Dendritic cell treated with granulocyte-macrophage colony-stimulating factor and Interleukin-4, amounts not matched to agents 40 ng/mL and 50 ng/mL, for 4 days (primary cell): ENCODE results near the gene NCAPD3.
A peak's percentile ranks its signal among the peaks of the same experiment; 100 is the strongest.

Experiments used
- H3K27ac Mint-ChIP-seq: one replicate; pipeline ENCODE4 v1.8.0; 2022; ENCODE audit warnings: mild to moderate bottlenecking, mixed read lengths
- H3K27me3 Mint-ChIP-seq: one replicate; pipeline ENCODE4 v1.8.0; 2022; ENCODE audit warnings: mild to moderate bottlenecking, mixed read lengths
- H3K36me3 Mint-ChIP-seq: one replicate; pipeline ENCODE4 v1.8.0; 2022; ENCODE audit warnings: low read depth, mixed read lengths
- H3K4me1 Mint-ChIP-seq: one replicate; pipeline ENCODE4 v1.8.0; 2022; ENCODE audit warnings: low read depth, mixed read lengths
- H3K4me3 Mint-ChIP-seq: one replicate; pipeline ENCODE4 v1.8.0; 2022; ENCODE audit warnings: mild to moderate bottlenecking, moderate library complexity, mixed read lengths
- H3K9me3 Mint-ChIP-seq: one replicate; pipeline ENCODE4 v1.8.0; 2022; ENCODE audit warnings: mixed read lengths
- intact Hi-C: fragments of 100-400 bp; cut with micrococcal nuclease; formaldehyde crosslinking; loops from one replicate; pipeline ENCODE4 v1.15.0; 2022

NCAPD3 gene

DNA sequence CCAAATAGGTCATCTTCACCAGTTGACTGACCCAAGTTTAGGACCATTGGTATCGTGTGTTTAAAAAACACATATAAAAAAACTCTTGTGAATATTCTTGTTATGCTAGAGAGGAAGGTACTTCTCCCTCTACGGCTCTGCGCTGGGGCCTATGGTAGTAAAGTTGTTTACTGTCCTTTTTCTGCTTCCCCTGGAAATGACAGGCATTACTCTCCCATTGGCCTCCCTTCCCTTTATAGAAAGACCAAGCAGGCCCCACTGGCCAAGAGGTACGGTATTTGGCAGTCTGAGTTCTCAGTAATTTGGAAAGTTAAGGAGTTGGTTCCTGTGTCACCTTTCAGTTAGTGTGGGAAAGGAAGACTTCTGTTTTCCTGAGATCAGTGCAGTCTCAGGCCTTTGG is 22.9 kb upstream of the NCAPD3 start:
- H3K27me3 Mint-ChIP-seq = no peaks in the 10 kb centered on the region
- peaks cover 85% of the 10 kb centered on the region for H3K36me3 Mint-ChIP-seq
- H3K9me3 Mint-ChIP-seq = no peaks in the 10 kb centered on the region
- H3K27ac Mint-ChIP-seq = no peak overlapping the region
- intact Hi-C loops = no loop called here
- H3K4me3 Mint-ChIP-seq = no peak overlapping the region
- H3K4me1 Mint-ChIP-seq = no peaks in the 10 kb centered on the region

DNA sequence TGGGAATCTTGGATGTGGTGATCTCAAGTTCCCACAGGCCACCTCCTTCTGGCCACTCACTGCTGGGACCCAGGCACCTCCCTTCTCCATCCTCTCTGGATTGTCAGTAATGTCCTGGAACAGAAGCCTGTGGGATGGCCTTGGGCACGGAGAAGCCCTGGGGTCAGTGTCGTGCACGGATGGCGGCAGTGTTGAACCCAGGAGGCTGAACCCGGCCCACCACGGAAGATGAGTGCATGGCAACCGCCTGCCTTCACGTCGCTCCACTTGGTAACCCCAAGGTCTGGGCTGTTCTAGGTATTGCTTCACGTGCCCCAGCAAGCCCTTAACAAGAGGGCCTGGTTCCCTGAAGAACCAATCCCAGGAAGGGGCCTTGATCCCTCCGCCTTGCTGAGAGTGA is 22.3 kb upstream of the NCAPD3 start:
- intact Hi-C loops = no loop called here
- no peaks in the 10 kb centered on the region for H3K4me1 Mint-ChIP-seq
- no peak overlapping the region for H3K27ac Mint-ChIP-seq

DNA sequence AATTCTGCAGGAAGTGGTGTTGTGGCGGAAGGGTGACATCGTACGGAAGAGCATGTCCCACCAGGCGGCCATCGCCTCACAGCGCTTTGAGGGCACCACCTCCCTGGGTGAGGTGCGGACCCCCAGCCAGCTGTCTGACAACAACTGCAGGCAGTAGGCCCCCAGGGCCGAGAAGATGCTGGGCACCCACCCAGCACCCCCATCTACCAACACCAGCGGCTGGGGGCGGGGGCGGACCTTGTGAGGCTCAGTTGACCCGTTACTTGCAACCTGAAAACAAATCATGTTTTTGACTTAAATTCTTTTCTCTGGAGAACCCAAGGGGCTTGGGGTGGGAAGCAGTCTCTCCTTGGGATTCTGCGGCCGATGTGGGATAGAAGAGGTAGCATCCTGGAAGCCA is 21.7 kb upstream of the NCAPD3 start:
- no peaks in the 10 kb centered on the region for H3K27me3 Mint-ChIP-seq
- H3K36me3 Mint-ChIP-seq = peaks cover 96% of the 10 kb centered on the region
- no peaks in the 10 kb centered on the region for H3K4me1 Mint-ChIP-seq
- H3K9me3 Mint-ChIP-seq = no peaks in the 10 kb centered on the region
- no peak overlapping the region for H3K27ac Mint-ChIP-seq
- no peak overlapping the region for H3K4me3 Mint-ChIP-seq
- intact Hi-C loops = no loop called here

More for the DNA sequence above, 22.3 kb upstream of the NCAPD3 start:
- Mint-ChIP-seq H3K9me3 (no peaks in the 10 kb centered on the region), H3K36me3 (peaks cover 91% of the 10 kb centered on the region), H3K27me3 (no peaks in the 10 kb centered on the region), H3K4me3 (no peak overlapping the region)

DNA sequence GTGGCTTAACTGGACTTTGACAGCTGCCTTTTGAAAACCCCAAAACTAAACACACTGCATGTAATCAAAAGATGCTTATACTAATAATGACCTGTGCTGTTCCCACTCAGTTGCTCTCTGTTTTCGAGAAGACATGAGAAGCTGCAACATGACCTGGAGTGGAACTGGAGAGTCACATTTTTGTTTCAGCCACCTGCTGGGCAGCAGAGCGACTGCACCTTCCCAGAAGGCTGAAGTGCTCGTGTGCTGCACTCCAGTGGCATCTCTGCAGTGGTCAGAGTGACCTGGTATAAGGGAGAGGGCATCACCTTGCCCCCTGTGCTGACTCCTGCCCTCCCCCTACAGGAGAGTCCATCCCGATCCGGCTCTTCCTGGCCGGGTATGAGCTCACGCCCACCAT is 20.8 kb upstream of the NCAPD3 start:
- H3K27me3 Mint-ChIP-seq = no peaks in the 10 kb centered on the region
- H3K36me3 Mint-ChIP-seq = peaks cover 98% of the 10 kb centered on the region
- H3K27ac Mint-ChIP-seq = no peak overlapping the region
- H3K4me1 Mint-ChIP-seq = no peaks in the 10 kb centered on the region
- no peak overlapping the region for H3K4me3 Mint-ChIP-seq
- H3K9me3 Mint-ChIP-seq = no peaks in the 10 kb centered on the region
- intact Hi-C loops = no loop called here

DNA sequence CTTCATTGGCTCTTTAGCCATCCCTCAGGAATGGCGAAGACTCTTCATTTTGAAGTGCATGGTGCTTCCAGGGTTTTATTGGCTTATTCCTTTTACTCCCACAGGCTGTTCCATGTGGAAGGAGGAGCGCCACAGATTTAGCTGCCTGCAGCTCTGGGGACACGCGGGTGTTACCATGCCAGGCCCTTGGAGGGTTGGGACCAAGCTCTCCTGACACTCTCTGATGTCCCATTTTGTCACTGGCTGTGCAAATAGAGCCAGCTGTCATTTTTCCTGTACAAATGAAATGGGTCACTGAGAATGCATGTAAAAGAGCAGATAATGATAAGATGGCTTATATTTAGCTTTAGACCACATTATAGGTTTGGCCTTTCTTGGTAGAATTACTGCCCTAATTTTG is 20.1 kb upstream of the NCAPD3 start:
- Mint-ChIP-seq H3K27ac (no peak overlapping the region), H3K27me3 (no peaks in the 10 kb centered on the region), H3K9me3 (no peaks in the 10 kb centered on the region), H3K4me1 (no peaks in the 10 kb centered on the region), H3K4me3 (no peak overlapping the region), H3K36me3 (peaks cover 98% of the 10 kb centered on the region)
- intact Hi-C loops = no loop called here

DNA sequence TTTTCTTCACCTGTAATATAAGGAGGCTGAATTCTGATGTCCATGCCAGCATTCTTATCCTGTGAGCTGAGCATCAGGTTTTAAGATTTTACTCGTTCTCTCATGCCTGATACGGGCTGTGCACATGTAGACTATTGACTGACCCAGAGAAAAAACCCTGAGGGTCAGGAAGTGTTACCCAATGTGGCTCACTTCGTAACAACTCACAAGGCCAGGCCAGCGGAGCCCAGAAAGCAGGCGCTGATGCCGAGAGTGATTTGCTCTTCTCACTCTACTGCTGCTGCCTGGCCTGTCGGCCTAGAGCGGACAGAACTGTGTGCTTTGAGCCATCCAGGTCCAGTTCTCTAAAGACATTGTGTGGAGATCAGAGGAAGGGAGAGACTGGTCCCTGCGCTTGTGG is 18.6 kb upstream of the NCAPD3 start:
- H3K27me3 Mint-ChIP-seq = no peaks in the 10 kb centered on the region
- no peak overlapping the region for H3K4me3 Mint-ChIP-seq
- H3K9me3 Mint-ChIP-seq = no peaks in the 10 kb centered on the region
- intact Hi-C loops = no loop called here
- H3K36me3 Mint-ChIP-seq = peaks cover 95% of the 10 kb centered on the region
- no peaks in the 10 kb centered on the region for H3K4me1 Mint-ChIP-seq
- no peak overlapping the region for H3K27ac Mint-ChIP-seq

DNA sequence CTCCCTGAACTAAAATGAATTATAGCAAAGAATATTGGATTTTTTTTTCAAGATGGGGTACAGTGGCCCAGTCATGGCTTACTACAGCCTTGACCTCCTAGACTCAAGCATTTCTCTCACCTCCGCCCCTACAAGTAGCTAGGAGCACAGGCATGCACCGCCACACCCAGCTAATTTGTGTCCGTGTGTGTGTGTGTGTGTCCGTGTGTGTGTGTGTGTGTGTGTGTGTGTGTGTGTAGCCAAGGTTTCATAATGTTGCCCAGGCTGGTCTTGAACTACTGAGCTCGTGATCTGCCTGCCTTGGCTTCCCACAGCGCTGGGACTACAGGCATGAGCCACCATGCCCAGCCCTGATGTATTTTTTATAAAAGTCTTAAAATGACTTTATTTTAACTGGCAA is 16.8 kb upstream of the NCAPD3 start:
- Mint-ChIP-seq H3K4me3 (no peak overlapping the region), H3K4me1 (no peaks in the 10 kb centered on the region), H3K36me3 (peaks cover 93% of the 10 kb centered on the region), H3K27me3 (no peaks in the 10 kb centered on the region), H3K9me3 (no peaks in the 10 kb centered on the region), H3K27ac (no peak overlapping the region)
- intact Hi-C loops = no loop called here

DNA sequence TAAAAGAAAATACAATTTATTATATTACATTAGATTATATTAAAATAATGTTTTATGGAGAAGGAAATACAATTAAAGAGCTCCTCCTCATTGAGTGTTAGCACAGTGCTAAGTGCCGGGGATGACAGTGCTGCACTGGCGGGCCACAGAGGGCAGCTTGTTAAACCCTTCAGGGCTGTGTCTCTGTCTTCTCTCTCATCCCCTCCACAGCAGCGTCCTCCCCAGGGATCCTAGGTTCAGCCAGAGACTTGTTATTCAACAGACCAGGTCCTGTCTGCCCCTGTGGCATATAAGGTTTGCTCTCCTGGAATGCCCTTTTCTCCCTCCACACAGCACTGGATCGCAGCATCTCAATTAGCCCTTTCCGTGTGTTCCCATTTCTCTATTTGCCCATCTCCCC is 15.2 kb upstream of the NCAPD3 start:
- H3K27ac Mint-ChIP-seq = no peak overlapping the region

DNA sequence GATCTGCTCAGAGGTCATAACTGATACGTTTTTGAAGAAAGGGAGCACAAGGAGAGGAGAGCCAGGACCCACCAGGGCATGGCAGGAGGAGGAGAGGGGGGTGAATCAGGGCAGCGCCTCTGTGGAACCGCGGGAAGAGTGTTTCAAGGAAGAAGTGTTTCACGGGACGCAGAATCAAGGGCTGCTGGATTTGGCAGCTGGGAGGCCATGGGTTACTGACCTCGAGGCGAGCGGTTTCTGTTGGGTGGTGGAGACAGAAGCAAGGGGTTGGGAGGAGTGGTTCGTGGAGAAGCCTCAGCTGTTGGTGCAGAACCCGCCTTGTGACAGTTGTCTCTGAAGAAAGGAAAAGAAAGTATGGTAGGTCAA is 13.8 kb upstream of the NCAPD3 start:
- H3K4me1 Mint-ChIP-seq = peaks cover 3% of the 10 kb centered on the region
- H3K36me3 Mint-ChIP-seq = peaks cover 75% of the 10 kb centered on the region
- H3K9me3 Mint-ChIP-seq = no peaks in the 10 kb centered on the region
- no peak overlapping the region for H3K4me3 Mint-ChIP-seq
- H3K27me3 Mint-ChIP-seq = no peaks in the 10 kb centered on the region
- no peak overlapping the region for H3K27ac Mint-ChIP-seq
- intact Hi-C loops = no loop called here

More for the DNA sequence above, 15.2 kb upstream of the NCAPD3 start:
- Mint-ChIP-seq H3K9me3 (no peaks in the 10 kb centered on the region), H3K27me3 (no peaks in the 10 kb centered on the region), H3K36me3 (peaks cover 89% of the 10 kb centered on the region), H3K4me1 (no peaks in the 10 kb centered on the region), H3K4me3 (no peak overlapping the region)
- intact Hi-C loops = no loop called here

DNA sequence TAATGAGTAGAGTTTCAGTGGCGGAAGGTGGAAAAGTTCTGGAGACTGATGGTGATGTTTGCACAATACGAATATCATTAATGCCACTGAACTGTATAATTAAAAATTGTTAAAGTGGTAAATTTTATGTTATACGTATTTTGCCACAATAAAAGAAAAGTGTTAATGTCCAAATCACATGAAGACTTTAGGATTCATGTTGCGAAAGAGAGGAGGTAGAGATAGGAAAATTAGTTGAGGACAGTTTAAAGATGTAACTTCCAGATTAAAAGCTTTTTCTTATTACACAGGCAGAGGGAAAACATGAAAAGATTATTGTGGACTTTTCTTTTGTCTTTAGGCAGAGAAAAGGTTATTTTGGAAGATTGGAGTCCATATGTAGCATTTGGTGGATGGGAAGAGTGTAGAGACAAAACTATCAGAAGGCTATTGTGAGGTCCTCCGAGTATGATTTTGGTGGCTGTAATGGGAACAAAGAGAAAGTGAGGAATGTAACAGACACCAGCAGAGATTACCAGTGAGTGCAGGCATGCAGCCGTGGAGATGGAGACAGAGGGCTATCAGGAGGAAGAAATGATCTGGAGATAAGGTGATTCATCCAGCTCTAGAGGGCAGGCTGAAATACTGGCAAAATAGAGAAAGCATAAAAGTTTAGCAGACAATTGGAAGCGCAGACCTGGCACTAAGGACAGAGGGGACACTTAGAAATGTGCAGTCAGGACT is 13.2 kb upstream of the NCAPD3 start:
- peaks cover 69% of the 10 kb centered on the region for H3K36me3 Mint-ChIP-seq
- no peak overlapping the region for H3K27ac Mint-ChIP-seq
- intact Hi-C loops = no loop called here
- no peak overlapping the region for H3K4me3 Mint-ChIP-seq
- H3K9me3 Mint-ChIP-seq = no peaks in the 10 kb centered on the region
- no peaks in the 10 kb centered on the region for H3K27me3 Mint-ChIP-seq
- H3K4me1 Mint-ChIP-seq = peaks cover 8% of the 10 kb centered on the region

DNA sequence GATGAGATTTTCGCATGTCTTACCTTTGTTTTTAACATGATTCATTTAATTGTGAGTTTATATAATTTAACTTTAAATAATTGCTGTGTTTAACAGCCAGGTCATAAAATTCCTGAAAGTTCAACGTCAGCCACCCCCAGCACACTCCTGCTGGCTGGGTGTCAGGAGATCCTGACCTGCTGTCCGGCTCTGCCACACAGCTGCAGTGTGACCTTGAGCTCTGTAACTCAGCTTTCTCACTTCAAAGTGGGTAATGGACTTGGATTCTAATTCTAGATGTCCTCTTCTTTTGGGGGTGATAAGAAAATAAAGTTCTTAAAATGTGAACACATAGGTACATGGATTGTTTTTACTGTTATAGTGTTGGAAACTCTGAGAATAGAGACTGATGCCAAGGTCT is 11.6 kb upstream of the NCAPD3 start:
- Mint-ChIP-seq H3K4me3 (no peak overlapping the region), H3K9me3 (no peaks in the 10 kb centered on the region), H3K27ac (no peak overlapping the region), H3K4me1 (peaks cover 24% of the 10 kb centered on the region), H3K36me3 (peaks cover 62% of the 10 kb centered on the region), H3K27me3 (no peaks in the 10 kb centered on the region)
- intact Hi-C loops = no loop called here

DNA sequence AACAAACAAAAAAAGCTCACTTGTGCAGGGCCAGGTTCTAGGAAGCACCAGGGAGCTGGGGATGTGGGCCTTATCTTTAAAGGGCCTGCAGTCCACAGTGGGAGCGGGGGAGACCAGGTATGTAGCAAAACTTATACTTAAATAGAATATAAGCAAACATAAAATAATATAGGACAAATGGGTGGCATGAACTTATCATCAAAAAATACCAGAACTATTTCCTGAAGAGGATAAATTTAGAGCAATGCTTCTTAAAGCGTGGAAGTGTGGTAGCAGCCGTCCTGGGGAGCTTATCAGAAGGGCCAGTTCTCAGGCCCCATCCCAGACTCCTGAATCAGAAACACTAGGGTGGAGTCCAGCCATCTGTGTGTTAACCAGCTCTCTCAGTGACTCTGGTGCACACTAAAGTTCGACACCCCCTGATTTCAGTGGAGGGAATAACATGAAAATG is 10.0 kb upstream of the NCAPD3 start:
- Mint-ChIP-seq H3K9me3 (no peaks in the 10 kb centered on the region), H3K36me3 (peaks cover 57% of the 10 kb centered on the region), H3K27me3 (no peaks in the 10 kb centered on the region), H3K4me1 (peaks cover 40% of the 10 kb centered on the region), H3K4me3 (no peak overlapping the region), H3K27ac (no peak overlapping the region)
- intact Hi-C loops = no loop called here

DNA sequence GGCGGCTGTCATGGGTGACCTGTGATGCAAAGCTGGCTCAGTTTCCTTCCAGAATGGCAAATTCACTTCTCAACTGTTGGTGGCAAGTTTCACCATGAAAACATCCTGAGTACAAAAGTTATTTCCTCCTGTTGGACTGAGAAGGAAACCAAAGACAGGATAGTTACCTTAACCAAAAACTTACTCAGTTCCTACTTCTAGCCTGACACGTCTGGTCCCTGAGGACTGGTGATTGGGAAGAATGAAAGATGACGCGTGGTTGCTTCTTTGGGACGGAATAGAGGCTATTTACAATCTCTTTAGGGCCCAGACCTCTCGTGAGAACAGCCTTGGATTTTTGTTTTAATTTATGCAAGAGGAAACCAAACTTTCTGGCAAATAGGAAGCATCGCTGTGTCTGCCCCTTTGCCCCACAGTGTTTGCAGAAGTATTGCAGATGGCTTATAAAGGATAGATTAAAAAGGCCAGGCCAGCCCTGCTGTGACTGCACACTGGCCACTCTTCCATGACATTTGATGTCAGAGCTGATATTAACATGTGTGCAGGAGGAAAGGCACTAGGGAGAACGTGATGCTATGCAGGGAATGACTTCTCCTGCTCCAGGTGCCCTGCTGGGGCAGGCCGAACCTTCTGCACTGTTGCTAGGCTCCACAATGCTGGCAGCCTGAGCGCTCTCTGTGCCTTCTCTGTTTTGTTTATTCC is 8.3 kb upstream of the NCAPD3 start:
- Mint-ChIP-seq H3K4me3 (no peak overlapping the region), H3K4me1 (peaks cover 56% of the 10 kb centered on the region), H3K27ac (peak overlapping the region; percentile 69), H3K27me3 (no peaks in the 10 kb centered on the region), H3K9me3 (no peaks in the 10 kb centered on the region), H3K36me3 (peaks cover 49% of the 10 kb centered on the region)
- intact Hi-C loops = no loop called here

DNA sequence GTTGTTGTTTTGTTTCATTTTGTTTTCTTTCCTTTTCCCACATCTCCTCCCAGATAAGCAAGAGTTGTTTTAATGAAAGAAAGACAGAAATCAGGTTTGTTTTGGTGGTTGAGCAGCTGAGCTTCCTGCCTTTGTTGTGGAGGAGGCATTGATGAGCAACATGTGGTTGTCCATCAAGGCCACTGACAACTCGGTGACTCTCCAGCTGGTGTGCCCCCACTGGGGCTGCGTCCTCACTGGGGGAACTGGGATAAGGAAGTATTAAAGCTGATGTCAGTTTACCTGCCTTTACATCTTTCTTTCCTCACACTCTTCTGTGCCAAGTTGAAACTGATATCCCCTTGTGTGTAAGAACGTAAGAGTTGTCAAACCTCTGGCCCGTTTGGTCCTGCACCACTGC is 6.6 kb upstream of the NCAPD3 start:
- intact Hi-C loops = no loop called here
- peaks cover 32% of the 10 kb centered on the region for H3K36me3 Mint-ChIP-seq
- peak overlapping the region; percentile 69 for H3K27ac Mint-ChIP-seq
- H3K4me3 Mint-ChIP-seq = no peak overlapping the region
- peaks cover 73% of the 10 kb centered on the region for H3K4me1 Mint-ChIP-seq
- H3K9me3 Mint-ChIP-seq = no peaks in the 10 kb centered on the region
- H3K27me3 Mint-ChIP-seq = no peaks in the 10 kb centered on the region
